Suprapubic skin (tissue), 4 donors: ENCODE data around the gene ST6GAL1.

Source experiments
- CTCF ChIP-seq, 2 donors: fragments of 200-600 bp in 1 of 2; fragments of 450-650 bp in 1 of 2; sonication (generic) in 1 of 2; IDR thresholded peaks; one replicate each; pipeline ENCODE4 v1.5.1; 2016 to 2019; ENCODE audit warnings: antibody characterized with exemption in 2 of 2, mild to moderate bottlenecking in 1 of 2, moderate library complexity in 1 of 2
- EP300 ChIP-seq: sonication (generic); formaldehyde crosslinking; IDR thresholded peaks from one replicate; pipeline ENCODE4 v1.6.1; 2017; ENCODE audit warnings: antibody characterized with exemption
- POLR2A ChIP-seq, 2 donors: fragments of 450-650 bp; IDR thresholded peaks; one replicate each; pipeline ENCODE4 v1.6.1; 2017; ENCODE audit warnings: antibody characterized with exemption in 2 of 2, mild to moderate bottlenecking in 2 of 2, moderate library complexity in 2 of 2
- POLR2AphosphoS5 ChIP-seq, 3 donors: sonication (generic); formaldehyde crosslinking; IDR thresholded peaks; one replicate each; pipeline ENCODE4 v1.6.1; 2017; ENCODE audit warnings: antibody characterized with exemption in 3 of 3

GRCh38 chr3:186942168-186942567 lies 11.8 kb downstream of the ST6GAL1 start:
- TF ChIP-seq CTCF (IDR thresholded peaks at IDR 0.05) (no peak), POLR2A (IDR thresholded peaks at IDR 0.05) (no peak), EP300 (no peak), POLR2AphosphoS5 (IDR thresholded peaks at IDR 0.05) (no peak)
